GM23338 (cell line): ENCODE results near the gene TAF1B.

ENCODE experiments used
- EZH2 ChIP-seq: fragments of 200-600 bp; sonication (generic); IDR thresholded peaks from one replicate; pipeline ENCODE4 v1.8.0; 2017; ENCODE audit warnings: antibody characterized with exemption, mild to moderate bottlenecking, low read depth; ENCODE audit not compliant: unreplicated experiment
- POLR2AphosphoS5 ChIP-seq: IDR thresholded peaks from 2 replicates; pipeline ENCODE4 v1.6.1; 2016; ENCODE audit warnings: antibody characterized with exemption, low read depth
- STAT1 ChIP-seq: IDR thresholded peaks from one replicate; pipeline ENCODE4 v1.6.1; 2016; ENCODE audit warnings: antibody characterized with exemption; ENCODE audit not compliant: unreplicated experiment
- TF ChIP-seq, protein P1 (sequence below), 2 experiments: fragments of 200-600 bp in 1 of 2; sonication (generic) in 1 of 2; conservative IDR thresholded peaks; 2 replicates each; pipeline versions ENCODE4 v1.5.1 to v1.6.1; 2016 to 2017; ENCODE audit warnings: antibody characterized with exemption in 2 of 2, low read depth in 2 of 2, mild to moderate bottlenecking in 2 of 2, moderate library complexity in 1 of 2

DNA sequence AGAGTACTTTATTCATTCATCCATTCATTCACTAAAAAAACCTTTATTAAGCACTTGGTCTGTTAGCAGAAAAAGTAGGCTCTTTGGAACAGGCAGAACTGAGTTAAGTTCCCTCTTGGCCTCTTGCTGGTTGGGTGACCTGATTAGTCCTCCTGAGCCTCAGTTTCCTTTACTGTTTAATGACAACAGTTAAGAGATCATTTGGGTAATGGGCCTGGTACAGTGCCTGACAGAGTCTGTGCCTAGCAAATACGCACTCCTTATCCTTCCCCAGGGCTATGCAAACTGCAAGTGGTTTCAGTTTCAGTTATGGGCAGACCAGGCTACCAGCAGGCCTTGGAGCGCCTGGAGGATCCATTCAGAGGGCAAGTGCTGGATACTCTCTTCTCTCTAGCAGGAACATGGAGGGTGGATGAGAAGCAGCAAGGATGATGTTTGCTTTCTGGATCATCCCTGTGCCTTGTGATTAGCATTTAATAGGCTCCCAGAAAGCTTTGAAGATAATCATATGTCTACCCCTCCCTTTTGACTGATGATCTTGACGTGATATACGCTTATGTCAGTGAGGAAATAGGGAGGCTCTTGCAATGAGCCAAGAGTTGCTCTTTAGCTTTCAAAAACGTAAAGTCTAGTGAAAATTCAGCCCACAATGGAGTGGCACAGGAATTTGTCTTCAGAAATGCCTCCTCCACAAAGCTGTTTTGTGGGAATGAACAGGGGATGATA is 12.4 kb upstream of the TAF1B start:
- TF ChIP-seq, protein P1, sequence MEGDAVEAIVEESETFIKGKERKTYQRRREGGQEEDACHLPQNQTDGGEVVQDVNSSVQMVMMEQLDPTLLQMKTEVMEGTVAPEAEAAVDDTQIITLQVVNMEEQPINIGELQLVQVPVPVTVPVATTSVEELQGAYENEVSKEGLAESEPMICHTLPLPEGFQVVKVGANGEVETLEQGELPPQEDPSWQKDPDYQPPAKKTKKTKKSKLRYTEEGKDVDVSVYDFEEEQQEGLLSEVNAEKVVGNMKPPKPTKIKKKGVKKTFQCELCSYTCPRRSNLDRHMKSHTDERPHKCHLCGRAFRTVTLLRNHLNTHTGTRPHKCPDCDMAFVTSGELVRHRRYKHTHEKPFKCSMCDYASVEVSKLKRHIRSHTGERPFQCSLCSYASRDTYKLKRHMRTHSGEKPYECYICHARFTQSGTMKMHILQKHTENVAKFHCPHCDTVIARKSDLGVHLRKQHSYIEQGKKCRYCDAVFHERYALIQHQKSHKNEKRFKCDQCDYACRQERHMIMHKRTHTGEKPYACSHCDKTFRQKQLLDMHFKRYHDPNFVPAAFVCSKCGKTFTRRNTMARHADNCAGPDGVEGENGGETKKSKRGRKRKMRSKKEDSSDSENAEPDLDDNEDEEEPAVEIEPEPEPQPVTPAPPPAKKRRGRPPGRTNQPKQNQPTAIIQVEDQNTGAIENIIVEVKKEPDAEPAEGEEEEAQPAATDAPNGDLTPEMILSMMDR (conservative IDR thresholded peaks at IDR 0.05; ENCODE audit: low read depth in 2 of 2), result no peak
- TF ChIP-seq STAT1 (no peak), EZH2 (no peak), POLR2AphosphoS5 (no peak)
